K562 (cell line): Measurements from ENCODE around the gene ABT1.

Experiments used
- CCNT2 ChIP-seq: IDR thresholded peaks from 2 replicates; pipeline ENCODE4 v1.6.1; 2011; ENCODE audit warnings: borderline replicate concordance, low read depth, mild to moderate bottlenecking, moderate library complexity, mixed read lengths, low read length; ENCODE audit not compliant: insufficient read length; ENCODE audit errors: extremely low read depth
- CTCF ChIP-seq, 3 experiments: IDR thresholded peaks in 2 of 3; conservative IDR thresholded peaks in 1 of 3; 2 replicates each; pipeline ENCODE4 v1.5.1; 2011 to 2012; ENCODE audit warnings: low read length in 3 of 3, mild to moderate bottlenecking in 3 of 3, control low read depth in 2 of 3, improper control_type of control experiment in 1 of 3, inconsistent platforms in 1 of 3, low read depth in 1 of 3, mixed read lengths in 1 of 3, moderate library complexity in 1 of 3; ENCODE audit not compliant: insufficient read depth in 2 of 3
- EZH2 ChIP-seq: IDR thresholded peaks from 2 replicates; pipeline ENCODE4 v1.6.1; 2012; ENCODE audit warnings: low read depth, mild to moderate bottlenecking, inconsistent platforms, low read length, borderline replicate concordance
- FIP1L1 ChIP-seq: fragments of 200-400 bp; formaldehyde crosslinking; IDR thresholded peaks from 2 replicates; pipeline ENCODE4 v1.6.1; 2018; ENCODE audit warnings: mild to moderate bottlenecking, low read depth, low read length; ENCODE audit not compliant: poor library complexity, severe bottlenecking
- FOXM1 ChIP-seq, 2 experiments: fragments of 450-650 bp in 1 of 2; sonication (generic) in 1 of 2; formaldehyde crosslinking in 1 of 2; IDR thresholded peaks; 2 replicates each; pipeline versions ENCODE4 v1.6.1 to v1.9.0; 2017 to 2022; ENCODE audit warnings: low read depth in 2 of 2, mild to moderate bottlenecking in 2 of 2, missing genetic modification reagents in 1 of 2, moderate library complexity in 1 of 2
- NR2C2 ChIP-seq, 2 experiments: fragments of 200-800 bp in 1 of 2; sonication (Bioruptor generic) in 1 of 2; sonication (generic) in 1 of 2; formaldehyde crosslinking in 1 of 2; IDR thresholded peaks; 2 replicates each; pipeline versions ENCODE4 v1.6.1 to v1.8.0; 2016 to 2022; ENCODE audit warnings: mild to moderate bottlenecking in 1 of 2, missing compliant biosample characterization in 1 of 2, missing genetic modification characterization in 1 of 2, missing genetic modification reagents in 1 of 2
- PRDM10 ChIP-seq: fragments of 450-650 bp; IDR thresholded peaks from 2 replicates; pipeline ENCODE4 v1.6.1; 2018; ENCODE audit not compliant: partially characterized antibody
- REST ChIP-seq, 2 experiments: fragments of 450-650 bp; formaldehyde crosslinking in 1 of 2; IDR thresholded peaks; 2 replicates each; pipeline versions ENCODE4 v1.4.0 to v1.6.1; 2014 to 2020; ENCODE audit warnings: mild to moderate bottlenecking in 2 of 2, borderline replicate concordance in 1 of 2, low read depth in 1 of 2
- TAF7 ChIP-seq: fragments of 450-650 bp; IDR thresholded peaks from 2 replicates; pipeline ENCODE4 v1.6.1; 2016; ENCODE audit warnings: missing genetic modification characterization, missing compliant biosample characterization
- ZFP30 ChIP-seq: fragments of 250-450 bp; sonication (Bioruptor Pico); IDR thresholded peaks from 2 replicates; pipeline ENCODE4 v1.8.0; 2022; ENCODE audit warnings: moderate library complexity, mild to moderate bottlenecking, inconsistent platforms, borderline replicate concordance
- ZNF184 ChIP-seq: sonication (generic); formaldehyde crosslinking; IDR thresholded peaks from 2 replicates; pipeline ENCODE4 v1.5.0; 2020; ENCODE audit warnings: missing genetic modification reagents
- ZNF609 ChIP-seq: sonication (generic); formaldehyde crosslinking; IDR thresholded peaks from 2 replicates; pipeline ENCODE4 v1.8.1; 2023; ENCODE audit warnings: missing genetic modification reagents, mild to moderate bottlenecking, borderline replicate concordance

GRCh38 chr6:26593278-26594130 lies 3.2 kb upstream of the ABT1 start:
- TF ChIP-seq CTCF (IDR thresholded peaks at IDR 0.05 in 2 of 3, conservative IDR thresholded peaks at IDR 0.05 in 1 of 3; ENCODE audit: insufficient read depth in 2 of 3, low read depth in 1 of 3, low read length in 3 of 3) (no peak), REST (IDR thresholded peaks at IDR 0.05; ENCODE audit: borderline replicate concordance) (peak; percentile 14; the same call in 1 of the 2 replicates), REST (CRISPR knock-in tag; IDR thresholded peaks at IDR 0.05; ENCODE audit: low read depth) (no peak), TAF7 (tag) (peak; percentile 53; the same call in 1 of the 2 replicates), FIP1L1 (no peak), FOXM1 (IDR thresholded peaks at IDR 0.05; ENCODE audit: low read depth) (no peak), FOXM1 (CRISPR knock-in tag; IDR thresholded peaks at IDR 0.05; ENCODE audit: low read depth) (no peak), ZFP30 (CRISPR knock-in tag) (no peak), EZH2 (no peak), PRDM10 (no peak), ZNF609 (CRISPR knock-in tag) (no peak), ZNF184 (CRISPR knock-in tag) (no peak), NR2C2 (CRISPR knock-in tag; IDR thresholded peaks at IDR 0.05) (no peak), NR2C2 (tag; IDR thresholded peaks at IDR 0.05) (peak; percentile 39), CCNT2 (no peak)
